Natural killer cell (primary cell): Measurements from ENCODE around the gene FAT3. TPM values are rescaled to one million over a fixed set of nuclear protein-coding genes. Genes with fewer than 3 reads are reported as not detected.

Experiments used
- ATAC-seq, 3 donors: fragments of 150-1000 bp in 2 of 3; fragments of 200-7000 bp in 1 of 3; cut with Tn5 transposase; 1 replicate in 1 of 3; 2 replicates in 2 of 3; pipeline ENCODE4 v1.10.0; 2021; ENCODE audit warnings: mild to moderate bottlenecking in 2 of 3, moderate library complexity in 2 of 3
- DNase-seq, 2 donors: peaks; one replicate each; pipeline versions ENCODE4 v3.0.0 to v3.0.0-alpha.2; 2013 to 2021; ENCODE audit warnings: mixed read lengths in 1 of 2
- H3K27ac ChIP-seq: one replicate; pipeline ENCODE4 v1.5.1; 2013; ENCODE audit warnings: mild to moderate bottlenecking, low read length
- H3K27me3 ChIP-seq: one replicate; pipeline ENCODE4 v1.6.1; 2013; ENCODE audit warnings: low read length; ENCODE audit not compliant: control insufficient read depth, insufficient read depth
- H3K36me3 ChIP-seq: one replicate; pipeline ENCODE4 v1.6.1; 2013; ENCODE audit warnings: low read length; ENCODE audit not compliant: control insufficient read depth, insufficient read depth
- H3K4me1 ChIP-seq: one replicate; pipeline ENCODE4 v1.6.1; 2013; ENCODE audit warnings: low read length; ENCODE audit not compliant: control insufficient read depth, insufficient read depth
- H3K4me3 ChIP-seq: one replicate; pipeline ENCODE4 v1.5.1; 2013; ENCODE audit warnings: low read length
- H3K9me3 ChIP-seq: one replicate; pipeline ENCODE4 v1.6.1; 2013; ENCODE audit warnings: low read length; ENCODE audit not compliant: control insufficient read depth, insufficient read depth
- H3K27ac Mint-ChIP-seq, 2 donors: one replicate each; pipeline ENCODE4 v1.8.0; 2022; ENCODE audit warnings: mild to moderate bottlenecking in 2 of 2, mixed read lengths in 2 of 2, moderate library complexity in 1 of 2
- H3K27me3 Mint-ChIP-seq, 2 donors: one replicate each; pipeline ENCODE4 v1.8.0; 2022; ENCODE audit warnings: low read depth in 2 of 2, mixed read lengths in 2 of 2
- H3K36me3 Mint-ChIP-seq: one replicate; pipeline ENCODE4 v1.8.0; 2022; ENCODE audit warnings: mixed read lengths
- H3K4me1 Mint-ChIP-seq, 2 donors: one replicate each; pipeline ENCODE4 v1.8.0; 2022; ENCODE audit warnings: mixed read lengths in 2 of 2
- H3K4me3 Mint-ChIP-seq: one replicate; pipeline ENCODE4 v1.8.0; 2022; ENCODE audit warnings: mild to moderate bottlenecking, moderate library complexity, mixed read lengths
- H3K9me3 Mint-ChIP-seq, 2 donors: one replicate each; pipeline ENCODE4 v1.8.0; 2022; ENCODE audit warnings: mixed read lengths in 2 of 2
- WGBS: methylation state at CpG from one replicate; pipeline ENCODE4 v1.1.7; 2013; ENCODE audit warnings: missing lambda C conversion rate; ENCODE audit not compliant: insufficient coverage; 5-methylcytosine and 5-hydroxymethylcytosine counted together
- intact Hi-C: fragments of 100-400 bp; cut with micrococcal nuclease; formaldehyde crosslinking; loops from one replicate; pipeline ENCODE4 v1.14.2; 2022
- total RNA-seq, 4 donors: library from RNA; stranded (reverse); fragments of 120-200 nt in 1 of 4; gene quantifications; one replicate each; pipeline versions ENCODE4 v1.2.3 to v1.2.4, GENCODE V29; 2013 to 2022
- TF ChIP-seq, protein P1 (sequence below): fragments of 200-600 bp; IDR thresholded peaks from one replicate; pipeline ENCODE4 v1.8.0; 2022; ENCODE audit warnings: antibody characterized with exemption

Gene FAT3
- total RNA-seq, 3 donors from 2014 or later (not counting 1 experiment from before 2014, with no cell fraction given): not detected

DNA sequence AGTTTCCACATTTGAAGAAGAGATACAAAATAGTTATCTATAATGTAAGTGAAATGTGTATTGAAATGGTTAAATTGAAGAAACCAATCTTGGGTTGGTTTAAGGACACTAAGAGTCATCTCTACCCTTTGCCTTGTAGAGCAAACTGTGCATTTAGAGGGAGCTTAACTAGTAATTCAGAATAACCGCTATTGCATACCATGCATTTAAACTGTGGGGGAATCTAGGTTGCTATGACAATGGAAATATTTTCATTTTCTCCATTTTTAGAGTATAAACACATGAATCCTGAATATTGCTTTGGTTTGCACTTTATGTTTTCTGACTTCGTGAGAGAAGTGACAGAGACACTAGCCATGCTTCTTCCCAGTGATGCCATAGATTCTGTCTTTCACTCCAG is 39.7 kb downstream of the FAT3 start:
- Histone ChIP-seq H3K9me3 (no peaks in the 10 kb centered on the region), H3K4me1 (no peaks in the 10 kb centered on the region), H3K4me3 (no peak overlapping the region), H3K27ac (no peak overlapping the region), H3K27me3 (no peaks in the 10 kb centered on the region), H3K36me3 (no peaks in the 10 kb centered on the region)
- Mint-ChIP-seq H3K27ac (no peak overlapping the region), H3K36me3 (no peaks in the 10 kb centered on the region), H3K27me3 (no peaks in the 10 kb centered on the region), H3K4me3 (no peak overlapping the region), H3K9me3 (peaks cover 0 to 4% of the 10 kb centered on the region in 2 donors), H3K4me1 (no peaks in the 10 kb centered on the region)
- 83% methylated on average over 1 of the region's 2 CpGs for WGBS
- ATAC-seq (no peak), DNase-seq (no peak)
- intact Hi-C loops: no loop called here
- TF ChIP-seq, protein P1, sequence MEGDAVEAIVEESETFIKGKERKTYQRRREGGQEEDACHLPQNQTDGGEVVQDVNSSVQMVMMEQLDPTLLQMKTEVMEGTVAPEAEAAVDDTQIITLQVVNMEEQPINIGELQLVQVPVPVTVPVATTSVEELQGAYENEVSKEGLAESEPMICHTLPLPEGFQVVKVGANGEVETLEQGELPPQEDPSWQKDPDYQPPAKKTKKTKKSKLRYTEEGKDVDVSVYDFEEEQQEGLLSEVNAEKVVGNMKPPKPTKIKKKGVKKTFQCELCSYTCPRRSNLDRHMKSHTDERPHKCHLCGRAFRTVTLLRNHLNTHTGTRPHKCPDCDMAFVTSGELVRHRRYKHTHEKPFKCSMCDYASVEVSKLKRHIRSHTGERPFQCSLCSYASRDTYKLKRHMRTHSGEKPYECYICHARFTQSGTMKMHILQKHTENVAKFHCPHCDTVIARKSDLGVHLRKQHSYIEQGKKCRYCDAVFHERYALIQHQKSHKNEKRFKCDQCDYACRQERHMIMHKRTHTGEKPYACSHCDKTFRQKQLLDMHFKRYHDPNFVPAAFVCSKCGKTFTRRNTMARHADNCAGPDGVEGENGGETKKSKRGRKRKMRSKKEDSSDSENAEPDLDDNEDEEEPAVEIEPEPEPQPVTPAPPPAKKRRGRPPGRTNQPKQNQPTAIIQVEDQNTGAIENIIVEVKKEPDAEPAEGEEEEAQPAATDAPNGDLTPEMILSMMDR: no peak

DNA sequence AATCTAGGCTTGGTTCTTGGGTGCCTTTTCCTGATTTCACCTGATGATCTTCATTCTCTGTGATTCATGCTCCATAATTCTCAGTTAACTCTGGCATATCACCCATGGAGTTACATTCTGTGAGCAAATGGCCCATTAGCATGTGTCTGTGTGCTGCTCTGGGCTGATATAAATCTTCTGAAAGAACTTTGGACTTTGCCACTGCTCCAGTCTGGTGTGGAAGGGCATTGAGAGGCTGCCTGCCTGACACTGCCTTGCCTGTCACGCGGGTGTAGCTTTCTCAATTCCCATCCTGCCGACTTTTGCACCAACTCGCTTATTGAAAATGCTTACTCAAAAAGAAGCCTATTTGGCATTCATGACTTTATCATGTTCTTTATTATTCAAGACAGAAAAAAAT is 42.2 kb downstream of the FAT3 start:
- Mint-ChIP-seq H3K27me3 (no peaks in the 10 kb centered on the region), H3K27ac (no peak overlapping the region), H3K9me3 (peaks cover 6 to 12% of the 10 kb centered on the region in 2 donors), H3K4me3 (no peak overlapping the region), H3K36me3 (no peaks in the 10 kb centered on the region), H3K4me1 (no peaks in the 10 kb centered on the region)
- intact Hi-C loops: no loop called here
- no peaks in the 10 kb centered on the region for H3K9me3 ChIP-seq
- ATAC-seq: no peak
- no peaks in the 10 kb centered on the region for H3K4me1 ChIP-seq
- no peak overlapping the region for H3K27ac ChIP-seq
- no peak overlapping the region for H3K4me3 ChIP-seq
- DNase-seq: no peak
- TF ChIP-seq, protein P1: no peak
- 91% methylated on average over 4 of the region's 4 CpGs for WGBS
- H3K36me3 ChIP-seq: no peaks in the 10 kb centered on the region
- H3K27me3 ChIP-seq: no peaks in the 10 kb centered on the region

DNA sequence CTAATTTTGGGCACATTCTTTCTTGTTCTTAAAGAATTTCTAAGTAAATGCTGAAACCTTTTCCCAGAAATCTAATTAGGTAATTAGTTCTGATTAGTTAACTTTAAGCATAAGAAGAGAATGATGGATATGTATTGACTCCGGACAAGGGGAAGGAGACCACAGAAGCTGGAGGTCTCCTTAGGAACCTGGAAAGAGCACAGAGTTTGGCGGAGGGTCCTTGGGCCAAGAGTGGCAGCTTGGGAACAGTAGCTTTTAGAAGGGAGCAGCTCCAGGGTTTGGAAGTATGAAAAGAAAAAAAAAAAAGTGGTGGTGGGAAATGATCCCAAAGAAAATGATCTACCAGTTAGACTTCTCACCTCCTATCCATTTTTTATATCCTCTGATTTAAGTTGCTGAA is 42.7 kb downstream of the FAT3 start:
- Mint-ChIP-seq H3K27ac (no peak overlapping the region), H3K9me3 (peaks cover 6 to 16% of the 10 kb centered on the region in 2 donors), H3K4me3 (no peak overlapping the region), H3K27me3 (no peaks in the 10 kb centered on the region), H3K4me1 (no peaks in the 10 kb centered on the region), H3K36me3 (no peaks in the 10 kb centered on the region)
- WGBS: 92% methylated on average over 2 of the region's 2 CpGs
- no peaks in the 10 kb centered on the region for H3K4me1 ChIP-seq
- H3K4me3 ChIP-seq: no peak overlapping the region
- no peaks in the 10 kb centered on the region for H3K9me3 ChIP-seq
- no peak overlapping the region for H3K27ac ChIP-seq
- no peaks in the 10 kb centered on the region for H3K36me3 ChIP-seq
- intact Hi-C loops: no loop called here
- DNase-seq (no peak), ATAC-seq (no peak)
- TF ChIP-seq, protein P1: no peak
- H3K27me3 ChIP-seq: no peaks in the 10 kb centered on the region

DNA sequence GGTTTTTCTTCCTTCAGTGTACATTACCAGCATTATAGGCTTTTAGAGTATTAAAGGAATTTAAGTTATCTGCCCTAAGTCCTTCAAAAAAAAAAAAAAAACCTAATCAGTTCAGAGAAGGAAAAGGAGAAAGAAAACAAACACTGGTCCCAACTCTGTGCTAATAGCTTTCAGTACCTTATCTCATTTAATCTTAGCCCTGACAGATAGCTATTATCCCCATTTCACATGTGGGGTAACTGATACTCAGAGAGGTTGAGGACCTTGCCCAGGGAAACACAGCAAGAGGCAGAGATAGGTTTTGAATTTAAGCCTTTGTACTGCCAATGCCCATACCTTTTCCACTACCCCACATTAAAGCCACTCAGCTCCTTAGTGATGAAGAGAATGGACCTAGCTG is 43.4 kb downstream of the FAT3 start:
- Mint-ChIP-seq H3K27me3 (no peaks in the 10 kb centered on the region), H3K36me3 (no peaks in the 10 kb centered on the region), H3K4me3 (no peak overlapping the region), H3K27ac (no peak overlapping the region), H3K4me1 (no peaks in the 10 kb centered on the region), H3K9me3 (peaks cover 6 to 18% of the 10 kb centered on the region in 2 donors)
- DNase-seq: no peak
- Histone ChIP-seq H3K4me1 (no peaks in the 10 kb centered on the region), H3K27me3 (no peaks in the 10 kb centered on the region), H3K9me3 (no peaks in the 10 kb centered on the region), H3K27ac (no peak overlapping the region), H3K36me3 (no peaks in the 10 kb centered on the region), H3K4me3 (no peak overlapping the region)
- intact Hi-C loops: no loop called here
- no peak for ATAC-seq
- TF ChIP-seq, protein P1: no peak
